Measurements from ENCODE around the gene SHB.

DNA sequence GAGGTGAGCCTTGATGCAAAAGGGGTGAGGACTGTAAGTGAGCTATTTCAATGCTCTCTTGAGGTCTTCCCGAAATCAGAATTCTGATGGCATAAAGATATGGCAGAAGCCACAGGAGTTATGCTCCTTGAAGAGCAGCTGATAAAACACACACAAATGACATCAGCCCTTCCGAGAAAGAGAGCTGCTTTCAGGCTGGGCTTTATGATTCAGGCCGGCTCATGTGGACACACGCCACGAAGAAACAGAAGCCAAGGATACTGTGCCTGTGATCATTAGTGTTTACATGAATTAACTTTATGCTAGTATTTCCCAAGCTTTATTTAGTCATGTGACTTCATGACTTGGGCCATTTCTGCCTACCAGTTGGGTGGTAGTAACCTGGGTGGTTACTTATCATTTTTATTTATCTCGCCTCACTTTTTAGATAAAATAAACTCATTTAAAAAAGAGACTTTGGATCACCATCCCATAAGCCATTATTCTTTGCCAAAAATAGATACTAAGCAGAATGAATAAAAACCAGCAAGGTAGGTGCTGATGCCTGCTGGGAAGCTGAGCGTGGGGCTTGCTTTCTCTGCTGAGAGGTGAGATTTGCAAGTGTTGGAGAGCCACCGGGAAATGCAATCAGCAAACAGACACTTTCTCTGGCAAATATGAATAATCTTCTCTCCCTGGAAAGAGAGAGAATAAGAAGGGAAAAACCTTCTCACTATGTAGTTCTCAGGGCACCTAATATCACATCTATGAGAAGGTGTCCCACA is 92.1 kb downstream of the SHB start:
- TF ChIP-seq CTCF (IDR thresholded peaks at IDR 0.05; ENCODE audit: low read length) (no peak), EZH2phosphoT487 (IDR thresholded peaks at IDR 0.05; ENCODE audit: low read length) (no peak), EZH2 (optimal IDR thresholded peaks at IDR 0.05; ENCODE audit: low read depth, low read length) (no peak)
